ENCODE data around the gene PDE4D.

The PDE4D gene

GRCh38 chr5:59008816-59009473, 884.6 kb downstream of the PDE4D start:
- FAIRE-seq (no peak), DNase-seq (ENCODE audit: insufficient read length, low spot score) (no peak)
- TF ChIP-seq POLR2A (IDR thresholded peaks at IDR 0.05; ENCODE audit: low read depth, low read length) = no peak
- TF ChIP-seq TAF1 (IDR thresholded peaks at IDR 0.05; ENCODE audit: low read depth, low read length) = no peak
- no peak for TF ChIP-seq POU2F2 (IDR thresholded peaks at IDR 0.05; ENCODE audit: low read depth, low read length)
- TF ChIP-seq SPI1 (IDR thresholded peaks at IDR 0.05; ENCODE audit: low read depth, low read length) = no peak
- no peak for TF ChIP-seq POLR2AphosphoS5 (IDR thresholded peaks at IDR 0.05; ENCODE audit: low read depth, low read length)
- no peak for TF ChIP-seq PAX5 (IDR thresholded peaks at IDR 0.05; ENCODE audit: insufficient read depth, low read length, severe bottlenecking)

GRCh38 chr5:59007460-59008063, 886.0 kb downstream of the PDE4D start:
- TF ChIP-seq POU2F2 (IDR thresholded peaks at IDR 0.05; ENCODE audit: low read depth, low read length) (no peak), TAF1 (IDR thresholded peaks at IDR 0.05; ENCODE audit: low read depth, low read length) (no peak), POLR2A (IDR thresholded peaks at IDR 0.05; ENCODE audit: low read depth, low read length) (no peak), POLR2AphosphoS5 (IDR thresholded peaks at IDR 0.05; ENCODE audit: low read depth, low read length) (no peak), SPI1 (IDR thresholded peaks at IDR 0.05; ENCODE audit: low read depth, low read length) (no peak), PAX5 (IDR thresholded peaks at IDR 0.05; ENCODE audit: insufficient read depth, low read length, severe bottlenecking) (no peak)
- no peak for FAIRE-seq
- DNase-seq (ENCODE audit: insufficient read length, low spot score) = no peak

GRCh38 chr5:59005934-59006701, 887.4 kb downstream of the PDE4D start:
- TF ChIP-seq SPI1 (IDR thresholded peaks at IDR 0.05; ENCODE audit: low read depth, low read length) = no peak
- no peak for TF ChIP-seq POLR2A (IDR thresholded peaks at IDR 0.05; ENCODE audit: low read depth, low read length)
- TF ChIP-seq POU2F2 (IDR thresholded peaks at IDR 0.05; ENCODE audit: low read depth, low read length) = no peak
- TF ChIP-seq TAF1 (IDR thresholded peaks at IDR 0.05; ENCODE audit: low read depth, low read length) = no peak
- no peak for TF ChIP-seq PAX5 (IDR thresholded peaks at IDR 0.05; ENCODE audit: insufficient read depth, low read length, severe bottlenecking)
- no peak for TF ChIP-seq POLR2AphosphoS5 (IDR thresholded peaks at IDR 0.05; ENCODE audit: low read depth, low read length)
- DNase-seq (ENCODE audit: insufficient read length, low spot score) (no peak), FAIRE-seq (no peak)

- DNase-seq (ENCODE audit: insufficient read length, low spot score) = no peak
- no peak for TF ChIP-seq POLR2AphosphoS5 (IDR thresholded peaks at IDR 0.05; ENCODE audit: low read depth, low read length)
- no peak for TF ChIP-seq POLR2A (IDR thresholded peaks at IDR 0.05; ENCODE audit: low read depth, low read length)
- TF ChIP-seq POU2F2 (IDR thresholded peaks at IDR 0.05; ENCODE audit: low read depth, low read length) = no peak
- no peak for TF ChIP-seq TAF1 (IDR thresholded peaks at IDR 0.05; ENCODE audit: low read depth, low read length)
- TF ChIP-seq PAX5 (IDR thresholded peaks at IDR 0.05; ENCODE audit: insufficient read depth, low read length, severe bottlenecking) = no peak
- no peak for TF ChIP-seq SPI1 (IDR thresholded peaks at IDR 0.05; ENCODE audit: low read depth, low read length)
- no peak for FAIRE-seq
Observed at GRCh38 chr5:59003641-59004040, 889.9 kb downstream of the PDE4D start.

GRCh38 chr5:59003124-59003523, 890.4 kb downstream of the PDE4D start:
- DNase-seq (ENCODE audit: insufficient read length, low spot score) (no peak), FAIRE-seq (no peak)
- TF ChIP-seq POU2F2 (IDR thresholded peaks at IDR 0.05; ENCODE audit: low read depth, low read length) (no peak), POLR2AphosphoS5 (IDR thresholded peaks at IDR 0.05; ENCODE audit: low read depth, low read length) (no peak), SPI1 (IDR thresholded peaks at IDR 0.05; ENCODE audit: low read depth, low read length) (no peak), PAX5 (IDR thresholded peaks at IDR 0.05; ENCODE audit: insufficient read depth, low read length, severe bottlenecking) (no peak)

GRCh38 chr5:59002162-59002825, 891.2 kb downstream of the PDE4D start:
- no peak for FAIRE-seq
- DNase-seq (ENCODE audit: insufficient read length, low spot score) = no peak
- TF ChIP-seq POLR2A (IDR thresholded peaks at IDR 0.05; ENCODE audit: low read depth, low read length) (no peak), PAX5 (IDR thresholded peaks at IDR 0.05; ENCODE audit: insufficient read depth, low read length, severe bottlenecking) (no peak), POU2F2 (IDR thresholded peaks at IDR 0.05; ENCODE audit: low read depth, low read length) (no peak), SPI1 (IDR thresholded peaks at IDR 0.05; ENCODE audit: low read depth, low read length) (no peak), TAF1 (IDR thresholded peaks at IDR 0.05; ENCODE audit: low read depth, low read length) (no peak), POLR2AphosphoS5 (IDR thresholded peaks at IDR 0.05; ENCODE audit: low read depth, low read length) (no peak)

- TF ChIP-seq POLR2AphosphoS5 (IDR thresholded peaks at IDR 0.05; ENCODE audit: low read depth, low read length) (no peak), PAX5 (IDR thresholded peaks at IDR 0.05; ENCODE audit: insufficient read depth, low read length, severe bottlenecking) (no peak), POLR2A (IDR thresholded peaks at IDR 0.05; ENCODE audit: low read depth, low read length) (no peak), POU2F2 (IDR thresholded peaks at IDR 0.05; ENCODE audit: low read depth, low read length) (no peak), TAF1 (IDR thresholded peaks at IDR 0.05; ENCODE audit: low read depth, low read length) (no peak), SPI1 (IDR thresholded peaks at IDR 0.05; ENCODE audit: low read depth, low read length) (no peak)
- DNase-seq (ENCODE audit: insufficient read length, low spot score) (no peak), FAIRE-seq (no peak)
Observed at GRCh38 chr5:59001716-59002115, 891.8 kb downstream of the PDE4D start.

- no peak for FAIRE-seq
- no peak for DNase-seq (ENCODE audit: insufficient read length, low spot score)
- no peak for TF ChIP-seq SPI1 (IDR thresholded peaks at IDR 0.05; ENCODE audit: low read depth, low read length)
Observed at GRCh38 chr5:59001154-59001553, 892.4 kb downstream of the PDE4D start.

GRCh38 chr5:59000211-59000610, 893.3 kb downstream of the PDE4D start:
- FAIRE-seq = no peak
- no peak for TF ChIP-seq POLR2AphosphoS5 (IDR thresholded peaks at IDR 0.05; ENCODE audit: low read depth, low read length)
- no peak for TF ChIP-seq POU2F2 (IDR thresholded peaks at IDR 0.05; ENCODE audit: low read depth, low read length)
- TF ChIP-seq SPI1 (IDR thresholded peaks at IDR 0.05; ENCODE audit: low read depth, low read length) = no peak
- no peak for DNase-seq (ENCODE audit: insufficient read length, low spot score)
